ENCODE results near the gene CCDC158. TPM values are rescaled to one million over a fixed set of nuclear protein-coding genes. Genes with fewer than 3 reads are reported as not detected.
"Not testable (repeated sequence)": the region's sequence is repeated elsewhere in the genome, so short reads cannot be mapped to it uniquely, and the experiment has no call there.

The CCDC158 gene
- total RNA-seq, 1 donor from 2014 or later, result 0.64 TPM

DNA sequence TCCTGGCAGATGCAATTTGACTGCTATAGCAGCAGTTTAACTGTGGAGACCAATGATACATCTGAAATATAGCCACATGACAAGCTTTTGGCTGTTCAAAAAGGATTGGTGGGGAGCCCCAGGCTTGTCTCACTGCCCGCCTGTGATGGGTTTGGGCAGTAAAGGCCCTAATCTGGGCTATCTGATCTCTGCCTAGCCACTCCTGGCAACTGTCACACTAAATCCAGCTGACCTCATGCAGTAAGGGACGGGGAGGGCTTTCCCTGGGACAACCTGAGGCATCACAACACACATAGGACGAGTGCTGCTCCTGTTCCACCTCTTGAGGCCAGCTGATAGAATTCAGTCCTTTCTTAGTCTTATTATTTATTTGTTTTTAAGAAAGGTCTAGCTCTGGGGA is 56.2 kb downstream of the CCDC158 start:
- Histone ChIP-seq H3K4me1 (no peaks in the 10 kb centered on the region), H3K9me3 (no peaks in the 10 kb centered on the region), H3K27me3 (peaks cover 4% of the 10 kb centered on the region), H3K4me3 (no peak overlapping the region), H3K36me3 (no peaks in the 10 kb centered on the region), H3K27ac (no peak overlapping the region)
- intact Hi-C loops (cut with DNase I), result no loop called here
- no peak for ATAC-seq
- no peak for DNase-seq
- no peak for TF ChIP-seq CTCF (IDR thresholded peaks at IDR 0.05)

GRCh38 chr4:76363556-76364290 is 57.2 kb downstream of the CCDC158 start:
- no peak for DNase-seq
- H3K4me1 ChIP-seq, result no peaks in the 10 kb centered on the region
- H3K27ac ChIP-seq, result no peak overlapping the region
- ATAC-seq, result no peak
- peaks cover 4% of the 10 kb centered on the region for H3K27me3 ChIP-seq
- intact Hi-C loops (cut with DNase I), result no loop called here
- TF ChIP-seq CTCF (IDR thresholded peaks at IDR 0.05), result no peak
- no peaks in the 10 kb centered on the region for H3K9me3 ChIP-seq
- H3K4me3 ChIP-seq, result no peak overlapping the region
- no peaks in the 10 kb centered on the region for H3K36me3 ChIP-seq

- no peaks in the 10 kb centered on the region for H3K36me3 ChIP-seq
- no peaks in the 10 kb centered on the region for H3K9me3 ChIP-seq
- H3K4me3 ChIP-seq, result no peak overlapping the region
- H3K27me3 ChIP-seq, result no peaks in the 10 kb centered on the region
- ATAC-seq, result no peak
- intact Hi-C loops (cut with DNase I), result no loop called here
- TF ChIP-seq CTCF (IDR thresholded peaks at IDR 0.05), result no peak
- no peaks in the 10 kb centered on the region for H3K4me1 ChIP-seq
- no peak for DNase-seq
- no peak overlapping the region for H3K27ac ChIP-seq
Measured at GRCh38 chr4:76361689-76362412, 59.1 kb downstream of the CCDC158 start.

DNA sequence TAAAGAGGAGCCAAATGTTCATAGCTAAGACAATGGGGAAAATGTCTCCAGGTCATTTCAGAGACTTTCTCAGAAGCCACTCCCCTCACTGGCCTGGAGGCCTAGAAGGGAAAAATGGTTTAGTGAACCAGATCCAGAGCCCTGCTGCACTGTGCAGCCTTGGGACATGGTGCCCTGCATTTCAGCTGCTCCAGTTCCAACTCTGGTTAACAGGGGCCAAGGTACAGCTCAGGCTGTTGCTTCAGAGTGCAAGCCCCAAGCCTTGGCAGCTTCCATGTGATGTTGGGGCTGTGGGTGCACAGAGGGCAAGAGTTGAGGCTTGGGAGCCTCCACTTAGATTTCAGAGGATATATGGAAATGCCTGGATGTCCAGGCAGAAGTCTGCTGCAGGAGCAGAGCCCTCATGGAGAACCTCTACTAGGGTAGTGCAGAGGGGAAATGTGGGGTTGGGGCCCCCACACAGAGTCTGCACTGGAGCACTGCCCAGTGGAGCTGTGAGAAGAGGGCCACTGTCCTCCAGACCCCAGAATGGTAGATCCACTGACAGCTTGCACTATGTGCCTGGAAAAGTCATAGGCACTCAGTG is 61.0 kb downstream of the CCDC158 start:
- H3K27me3 ChIP-seq; DNase-seq; H3K4me1 ChIP-seq; H3K4me3 ChIP-seq; ATAC-seq; H3K27ac ChIP-seq; intact Hi-C loops (cut with DNase I); H3K36me3 ChIP-seq; H3K9me3 ChIP-seq: not testable (repeated sequence)

GRCh38 chr4:76357981-76358380 is 63.0 kb downstream of the CCDC158 start:
- no peak for ATAC-seq
- Histone ChIP-seq H3K36me3 (no peaks in the 10 kb centered on the region), H3K4me1 (no peaks in the 10 kb centered on the region)

More at GRCh38 chr4:76357981-76358380, 63.0 kb downstream of the CCDC158 start:
- Histone ChIP-seq H3K4me3 (no peak overlapping the region), H3K9me3 (no peaks in the 10 kb centered on the region), H3K27ac (no peak overlapping the region), H3K27me3 (no peaks in the 10 kb centered on the region)
- intact Hi-C loops (cut with DNase I), result no loop called here
- no peak for TF ChIP-seq CTCF (IDR thresholded peaks at IDR 0.05)
- no peak for DNase-seq

Measured in upper lobe of right lung (tissue), 1 donor.